Cardiac septum (tissue), 1 donor: ENCODE results near the gene TNF. TPM values are rescaled to one million over a fixed set of nuclear protein-coding genes. Genes with fewer than 3 reads are reported as not detected.

ENCODE experiments used
- DNase-seq: peaks from one replicate; pipeline ENCODE4 v3.0.0-alpha.2; 2020; ENCODE audit warnings: low spot score
- intact Hi-C: fragments of 100-400 bp; cut with DNase I; formaldehyde crosslinking; loops from one replicate; pipeline ENCODE4 v1.14.0; 2022
- total RNA-seq: library from RNA; stranded (reverse); fragmentation: NEBNext Ultra II Directional; extraction: Animal tissue kit (Norgen Biotek cat#: 25700); gene quantifications from one replicate; pipeline ENCODE4 v1.2.1, GENCODE V29; 2021
- donor health status: DM: no; HTN: no; CAD: no.

The TNF gene
- total RNA-seq, 1 donor from 2014 or later: 0.38 TPM

DNA sequence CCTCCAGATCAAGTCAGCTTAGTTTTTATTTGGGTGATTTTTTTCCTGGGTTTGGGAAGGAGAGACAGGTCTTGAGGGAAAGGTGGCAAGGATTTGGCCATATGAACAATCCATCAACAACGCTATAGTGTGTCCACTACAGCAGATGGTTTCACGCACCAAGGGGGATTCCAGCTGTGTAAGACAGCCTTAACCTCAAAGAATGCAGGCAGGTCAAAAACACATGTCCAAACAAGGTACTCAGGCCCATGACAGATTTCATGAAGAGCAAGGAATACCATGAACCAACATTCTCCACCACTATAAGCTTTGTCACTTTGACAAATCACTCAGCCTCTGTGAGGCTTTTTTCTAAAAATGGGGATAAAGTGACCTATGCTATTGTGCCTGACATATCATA is 41.6 kb downstream of the TNF start:
- no peak for DNase-seq
- intact Hi-C loops: no loop called here

- intact Hi-C loops: loop anchor here (1.0 to 2.0 kb wide), 2 partner anchors 45 to 73 kb away; partner anchors contain the start of genes GPANK1 and NFKBIL1
- DNase-seq: peak; percentile 98
Observed at GRCh38 chr6:31619805-31620585, 44.6 kb downstream of the TNF start.

- peak; percentile 96 for DNase-seq
- intact Hi-C loops: loop anchor here (1.0 to 2.0 kb wide), 2 partner anchors 44 to 73 kb away; partner anchors contain the start of genes GPANK1 and NFKBIL1
Observed at GRCh38 chr6:31620586-31621319, 45.4 kb downstream of the TNF start, which contains the start of gene PRRC2A. Gene PRRC2A, plus strand, starts transcription at chr6:31620715. Its CDS starts 2,075 bp downstream, at chr6:31622790.

- DNase-seq: no peak
- intact Hi-C loops: loop anchor here (2.0 kb wide), 1 partner anchor 43 kb away; the partner anchor contains the start of gene GPANK1
Observed at GRCh38 chr6:31621320-31621939, 46.1 kb downstream of the TNF start.

- intact Hi-C loops: loop anchor here (2.0 kb wide), 1 partner anchor 43 kb away; the partner anchor contains the start of gene GPANK1
- DNase-seq: no peak
Observed at GRCh38 chr6:31621991-31622390, 46.6 kb downstream of the TNF start.

- intact Hi-C loops: no loop called here
Observed at GRCh38 chr6:31622684-31623091, 47.3 kb downstream of the TNF start.

DNA sequence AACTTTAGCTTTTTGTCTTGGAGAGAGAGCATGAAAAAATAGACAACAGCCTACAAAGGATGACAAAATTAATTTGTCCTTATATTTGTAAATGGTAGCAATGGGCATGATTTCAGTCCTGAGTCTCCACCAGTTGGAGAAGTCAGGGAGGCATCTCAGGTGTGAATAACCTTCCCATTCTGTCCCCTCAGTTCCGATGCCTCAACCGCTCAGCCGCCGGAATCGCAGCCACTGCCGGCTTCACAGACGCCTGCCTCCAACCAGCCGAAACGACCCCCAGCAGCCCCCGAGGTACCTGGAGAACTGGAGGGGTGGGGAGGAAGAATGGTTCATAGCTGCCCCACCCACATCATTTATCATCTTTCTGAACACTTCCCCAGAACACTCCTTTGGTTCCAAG is 48.7 kb downstream of the TNF start:
- DNase-seq: no peak
- intact Hi-C loops: no loop called here

More at GRCh38 chr6:31622684-31623091, 47.3 kb downstream of the TNF start:
- DNase-seq: no peak

DNA sequence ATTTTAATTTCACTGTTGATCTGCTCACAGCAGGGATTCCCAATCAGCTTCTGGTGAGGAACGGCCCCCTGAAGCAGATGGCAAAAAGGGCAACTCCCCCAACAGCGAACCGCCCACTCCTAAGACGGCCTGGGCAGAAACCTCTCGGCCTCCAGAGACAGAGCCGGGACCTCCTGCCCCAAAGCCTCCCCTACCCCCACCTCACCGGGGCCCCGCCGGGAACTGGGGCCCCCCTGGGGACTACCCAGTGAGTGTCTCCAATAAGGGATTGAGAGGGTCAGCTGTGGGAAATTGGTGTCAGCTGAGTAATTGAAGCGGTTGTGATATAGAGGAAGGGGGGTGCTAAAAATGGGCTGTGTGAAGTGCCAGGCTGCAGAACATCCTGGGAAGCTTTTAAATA is 51.6 kb downstream of the TNF start:
- no peak for DNase-seq

DNA sequence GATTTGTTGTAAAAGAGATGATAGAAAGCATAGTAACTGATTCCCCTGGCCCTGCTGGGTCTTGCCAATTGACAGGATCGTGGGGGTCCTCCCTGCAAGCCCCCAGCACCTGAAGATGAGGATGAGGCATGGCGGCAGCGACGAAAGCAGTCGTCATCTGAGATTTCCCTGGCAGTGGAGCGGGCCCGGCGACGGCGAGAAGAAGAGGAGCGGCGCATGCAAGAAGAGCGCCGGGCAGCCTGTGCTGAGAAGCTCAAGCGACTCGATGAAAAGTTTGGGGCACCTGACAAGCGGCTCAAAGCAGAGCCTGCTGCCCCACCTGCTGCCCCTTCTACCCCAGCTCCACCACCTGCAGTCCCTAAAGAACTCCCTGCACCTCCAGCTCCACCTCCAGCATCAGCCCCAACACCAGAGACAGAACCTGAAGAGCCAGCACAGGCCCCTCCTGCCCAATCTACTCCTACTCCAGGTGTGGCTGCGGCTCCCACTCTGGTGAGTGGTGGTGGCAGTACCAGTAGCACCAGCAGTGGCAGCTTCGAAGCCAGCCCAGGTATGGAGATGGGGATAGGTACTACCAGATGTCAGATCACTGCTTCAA is 52.4 kb downstream of the TNF start:
- no peak for DNase-seq
- intact Hi-C loops: no loop called here

More for the DNA sequence above, 51.6 kb downstream of the TNF start:
- intact Hi-C loops: no loop called here

Other genes with a start within 250 kb of the TNF start
- gene HLA-B, start 218.4 kb upstream of the TNF start, total RNA-seq: 409 TPM
- gene MICA, start 172.0 kb upstream of the TNF start, total RNA-seq: 12.7 TPM
- gene MICB, start 77.4 kb upstream of the TNF start, total RNA-seq: 1.9 TPM
- not detected for gene MCCD1, start 46.6 kb upstream of the TNF start, total RNA-seq
- gene DDX39B, start 33.6 kb upstream of the TNF start, total RNA-seq: 201 TPM
- 2.6 TPM for gene ATP6V1G2, start 29.0 kb upstream of the TNF start, total RNA-seq
- 9.5 TPM for gene NFKBIL1, start 28.0 kb upstream of the TNF start, total RNA-seq
- gene LTA, start 3.3 kb upstream of the TNF start, total RNA-seq: not detected
- 0.86 TPM for gene LTB, start 6.9 kb downstream of the TNF start, total RNA-seq
- gene LST1, start 10.7 kb downstream of the TNF start, total RNA-seq: 5.4 TPM
- not detected for gene NCR3, start 17.4 kb downstream of the TNF start, total RNA-seq
- 10.3 TPM for gene AIF1, start 39.7 kb downstream of the TNF start, total RNA-seq
- gene PRRC2A, start 45.1 kb downstream of the TNF start, total RNA-seq: 125 TPM
- gene BAG6, start 77.1 kb downstream of the TNF start, total RNA-seq: 270 TPM
- 1.4 TPM for gene APOM, start 80.3 kb downstream of the TNF start, total RNA-seq
- gene C6orf47, start 85.2 kb downstream of the TNF start, total RNA-seq: 17.7 TPM
- 13.6 TPM for gene GPANK1, start 89.4 kb downstream of the TNF start, total RNA-seq
- 96.3 TPM for gene CSNK2B, start 90.5 kb downstream of the TNF start, total RNA-seq
- gene LY6G5B, start 94.4 kb downstream of the TNF start, total RNA-seq: 6.5 TPM
- 2.9 TPM for gene LY6G5C, start 105.5 kb downstream of the TNF start, total RNA-seq
- 26.9 TPM for gene ABHD16A, start 127.8 kb downstream of the TNF start, total RNA-seq
- not detected for gene LY6G6F, start 131.3 kb downstream of the TNF start, total RNA-seq
- gene LY6G6D, start 139.8 kb downstream of the TNF start, total RNA-seq: not detected
- not detected for gene LY6G6C, start 146.2 kb downstream of the TNF start, total RNA-seq
- gene MPIG6B, start 147.8 kb downstream of the TNF start, total RNA-seq: 0.24 TPM
- 69.9 TPM for gene DDAH2, start 153.7 kb downstream of the TNF start, total RNA-seq
- 131 TPM for gene CLIC1, start 161.0 kb downstream of the TNF start, total RNA-seq
- gene MSH5, start 164.4 kb downstream of the TNF start, total RNA-seq: 1.7 TPM
- gene SAPCD1, start 187.1 kb downstream of the TNF start, total RNA-seq: 0.86 TPM
- gene VWA7, start 201.8 kb downstream of the TNF start, total RNA-seq: 21.5 TPM
- 35.0 TPM for gene VARS1, start 220.2 kb downstream of the TNF start, total RNA-seq
- gene LSM2, start 231.4 kb downstream of the TNF start, total RNA-seq: 24.0 TPM
- gene HSPA1L, start 239.7 kb downstream of the TNF start, total RNA-seq: 2.4 TPM
- 296 TPM for gene HSPA1A, start 240.0 kb downstream of the TNF start, total RNA-seq